GM23248 (cell line): ENCODE data around the gene NKAIN2. TPM values are rescaled to one million over a fixed set of nuclear protein-coding genes. Genes with fewer than 3 reads are reported as not detected.

Experiments used
- DNase-seq: peaks from one replicate; pipeline ENCODE4 v3.0.0-alpha.2; 2015
- H2AFZ ChIP-seq: fragments of 200-600 bp; sonication (generic); 2 replicates; pipeline ENCODE4 v1.6.1; 2016; ENCODE audit warnings: antibody characterized with exemption
- H3F3A ChIP-seq: fragments of 200-600 bp; sonication (generic); 2 replicates; pipeline ENCODE4 v1.6.1; 2016; ENCODE audit warnings: mild to moderate bottlenecking, antibody characterized with exemption, mixed run types; ENCODE audit not compliant: insufficient read depth
- H3K27ac ChIP-seq: fragments of 200-600 bp; sonication (generic); 2 replicates; pipeline ENCODE4 v1.5.1; 2016; ENCODE audit warnings: mild to moderate bottlenecking
- H3K27me3 ChIP-seq: fragments of 200-600 bp; sonication (generic); replicated peaks from 2 replicates; pipeline ENCODE4 v1.6.1; 2016; ENCODE audit warnings: mild to moderate bottlenecking; ENCODE audit not compliant: insufficient read depth
- H3K36me3 ChIP-seq: fragments of 200-600 bp; sonication (generic); 2 replicates; pipeline ENCODE4 v1.6.1; 2016; ENCODE audit warnings: low read depth, mild to moderate bottlenecking
- H3K4me1 ChIP-seq: fragments of 200-600 bp; sonication (generic); 2 replicates; pipeline ENCODE4 v1.6.1; 2016; ENCODE audit warnings: mild to moderate bottlenecking; ENCODE audit not compliant: insufficient read depth
- H3K4me2 ChIP-seq: fragments of 200-600 bp; sonication (generic); one replicate; pipeline ENCODE4 v1.6.1; 2016; ENCODE audit warnings: mild to moderate bottlenecking; ENCODE audit not compliant: unreplicated experiment
- H3K4me3 ChIP-seq: fragments of 200-600 bp; sonication (generic); 2 replicates; pipeline ENCODE4 v1.5.1; 2016; ENCODE audit warnings: mild to moderate bottlenecking
- H3K79me2 ChIP-seq: fragments of 200-600 bp; sonication (generic); 2 replicates; pipeline ENCODE4 v1.6.1; 2016; ENCODE audit warnings: mild to moderate bottlenecking; ENCODE audit not compliant: insufficient read depth
- H3K9ac ChIP-seq: fragments of 200-600 bp; sonication (generic); 2 replicates; pipeline ENCODE4 v1.6.1; 2016; ENCODE audit warnings: mild to moderate bottlenecking
- H3K9me2 ChIP-seq: fragments of 200-600 bp; sonication (generic); 2 replicates; pipeline ENCODE4 v1.6.1; 2016; ENCODE audit warnings: mixed run types, mild to moderate bottlenecking, moderate library complexity; ENCODE audit not compliant: insufficient read depth
- H3K9me3 ChIP-seq: fragments of 200-600 bp; sonication (generic); one replicate; pipeline ENCODE4 v1.6.1; 2017; ENCODE audit warnings: low read depth
- H4K20me1 ChIP-seq: fragments of 200-600 bp; sonication (generic); 2 replicates; pipeline ENCODE4 v1.6.0; 2016; ENCODE audit not compliant: insufficient read depth
- EZH2 ChIP-seq: fragments of 200-600 bp; sonication (generic); IDR thresholded peaks from 2 replicates; pipeline ENCODE4 v1.6.1; 2018; ENCODE audit warnings: antibody characterized with exemption, mild to moderate bottlenecking; ENCODE audit not compliant: insufficient read depth, poor library complexity, severe bottlenecking
- EZH2phosphoT487 ChIP-seq: fragments of 200-600 bp; sonication (generic); IDR thresholded peaks from 2 replicates; pipeline ENCODE4 v1.6.1; 2018; ENCODE audit warnings: antibody characterized with exemption, moderate library complexity, mild to moderate bottlenecking, low read depth; ENCODE audit not compliant: insufficient read depth
- WGBS, 2 experiments: methylation state at CpG; one replicate each; pipeline ENCODE4 v1.1.6; 2015 to 2017; ENCODE audit warnings: low lambda C conversion rate in 2 of 2, low coverage in 1 of 2; ENCODE audit errors: missing lambda C conversion rate in 2 of 2; 5-methylcytosine and 5-hydroxymethylcytosine counted together
- in situ Hi-C: fragments of 300-500 bp; cut with MboI; formaldehyde crosslinking; loops from 2 replicates; pipeline ENCODE4 v1.15.0; 2020
- polyA plus RNA-seq: library from polyadenylated mRNA; unstranded; fragments of >200 nt; fragmentation: Nextera tagmentation; extraction: Ambion mirVana; gene quantifications from 2 replicates; pipeline ENCODE4 v1.2.1, GENCODE V29; 2016
- total RNA-seq: library from RNA; depleted of rRNA; stranded (reverse); fragments of >200 nt; shearing (Covaris generic); gene quantifications from 2 replicates; pipeline ENCODE4 v1.2.3, GENCODE V29; 2014

Gene NKAIN2
- total and polyA plus RNA-seq, 2 experiments from 2014 or later: not detected

GRCh38 chr6:123804014-123804786, 535 bp downstream of the NKAIN2 start:
- Histone ChIP-seq H3K79me2 (no peaks in the 10 kb centered on the region), H3K36me3 (no peaks in the 10 kb centered on the region), H3K4me1 (no peaks in the 10 kb centered on the region), H3K9me2 (no peaks in the 10 kb centered on the region), H2AFZ (no peak overlapping the region), H3K27ac (no peak overlapping the region), H3K9me3 (no peaks in the 10 kb centered on the region), H3K4me2 (no peak overlapping the region), H3F3A (no peaks in the 10 kb centered on the region), H4K20me1 (no peaks in the 10 kb centered on the region), H3K27me3 (peaks cover 52% of the 10 kb centered on the region), H3K9ac (no peak overlapping the region), H3K4me3 (peak overlapping the region; percentile 22; the same call in 1 of the 2 replicates)
- in situ Hi-C loops: no loop called here
- WGBS, 2 experiments: 6 to 7% methylated on average over 25 of the region's 25 CpGs
- TF ChIP-seq EZH2phosphoT487 (no peak), EZH2 (peak; percentile 66)
- no peak for DNase-seq

DNA sequence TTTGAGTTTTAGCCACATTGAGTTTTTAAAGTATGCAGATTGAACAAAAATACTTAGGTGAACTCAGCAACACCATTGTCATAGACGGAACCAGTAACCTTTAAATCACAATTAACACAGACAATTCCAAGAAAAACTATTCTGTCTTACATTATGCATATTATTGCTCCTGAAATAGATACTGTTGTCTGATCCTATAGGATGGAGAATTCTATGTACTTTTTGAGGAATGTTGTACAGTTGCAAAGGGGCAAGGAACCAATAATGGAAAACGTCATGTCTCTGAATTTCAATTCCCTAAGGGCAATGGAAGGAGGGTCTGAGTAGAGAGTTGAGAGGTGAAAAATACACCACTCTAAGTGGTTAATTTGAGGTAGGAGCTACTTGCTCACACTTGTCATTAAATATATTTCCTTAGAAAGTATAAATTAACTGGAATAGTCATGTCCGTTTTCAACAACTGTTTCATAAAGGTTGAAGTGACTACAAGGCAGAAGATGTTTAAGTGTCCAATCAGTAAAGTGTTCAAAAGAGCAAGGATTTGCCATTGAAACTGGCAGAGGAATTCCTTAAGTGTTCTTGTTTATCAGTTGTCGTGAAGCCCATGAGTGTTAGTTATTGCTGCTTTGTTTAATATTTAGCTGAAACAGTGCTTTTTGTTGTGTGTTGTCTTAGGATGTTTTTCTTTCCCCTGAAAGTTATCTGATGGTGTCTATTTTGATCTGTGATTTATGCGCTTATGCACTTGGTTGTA, 1.3 kb downstream of the NKAIN2 start:
- no peak for TF ChIP-seq EZH2phosphoT487
- TF ChIP-seq EZH2: no peak
- WGBS, 2 experiments: 37 to 46% methylated on average over 5 of the region's 5 CpGs
- Histone ChIP-seq H3K27ac (no peak overlapping the region), H3K4me2 (no peak overlapping the region), H2AFZ (no peak overlapping the region), H3K4me3 (no peak overlapping the region), H4K20me1 (no peaks in the 10 kb centered on the region), H3K9me2 (no peaks in the 10 kb centered on the region), H3K79me2 (no peaks in the 10 kb centered on the region), H3K4me1 (no peaks in the 10 kb centered on the region), H3F3A (no peaks in the 10 kb centered on the region), H3K9ac (no peak overlapping the region), H3K9me3 (no peaks in the 10 kb centered on the region), H3K27me3 (peaks cover 52% of the 10 kb centered on the region), H3K36me3 (no peaks in the 10 kb centered on the region)
- in situ Hi-C loops: no loop called here
- DNase-seq: no peak

GRCh38 chr6:123805921-123806320, 2.3 kb downstream of the NKAIN2 start:
- Histone ChIP-seq H2AFZ (no peak overlapping the region), H3K4me2 (no peak overlapping the region), H4K20me1 (no peaks in the 10 kb centered on the region), H3K4me1 (no peaks in the 10 kb centered on the region), H3K27ac (no peak overlapping the region), H3K27me3 (peaks cover 52% of the 10 kb centered on the region), H3K79me2 (no peaks in the 10 kb centered on the region), H3K9me3 (no peaks in the 10 kb centered on the region), H3K9me2 (no peaks in the 10 kb centered on the region), H3K4me3 (no peak overlapping the region), H3K9ac (no peak overlapping the region), H3F3A (no peaks in the 10 kb centered on the region), H3K36me3 (no peaks in the 10 kb centered on the region)
- in situ Hi-C loops: no loop called here
- DNase-seq: no peak
- no peak for TF ChIP-seq EZH2phosphoT487
- no peak for TF ChIP-seq EZH2
- WGBS, 2 experiments: 29 to 36% methylated on average over 1 of the region's 1 CpG

DNA sequence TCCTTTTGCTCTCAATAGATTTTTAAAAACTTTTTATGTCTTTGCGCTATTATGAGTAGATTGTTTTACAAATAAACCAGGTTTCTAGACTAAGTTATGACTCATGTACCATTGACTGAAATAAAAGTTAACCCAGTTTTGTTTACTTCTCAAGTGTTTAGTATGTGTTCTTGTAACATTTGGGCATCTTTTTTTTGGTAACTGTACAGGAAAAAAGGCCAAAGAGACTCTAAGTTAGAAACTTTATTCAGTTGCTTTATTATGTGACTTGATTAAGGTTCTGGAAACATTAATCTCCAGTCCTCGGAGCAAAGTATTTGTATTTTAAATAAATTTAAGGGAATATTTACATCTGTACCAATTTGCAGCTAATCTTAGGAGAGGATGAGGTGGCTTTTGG, 2.9 kb downstream of the NKAIN2 start:
- Histone ChIP-seq H3K36me3 (no peaks in the 10 kb centered on the region), H3K4me2 (no peak overlapping the region), H3K4me1 (no peaks in the 10 kb centered on the region), H3K9me3 (no peaks in the 10 kb centered on the region), H3K27me3 (peaks cover 52% of the 10 kb centered on the region), H3F3A (no peaks in the 10 kb centered on the region), H2AFZ (no peak overlapping the region), H4K20me1 (no peaks in the 10 kb centered on the region), H3K4me3 (no peak overlapping the region), H3K27ac (no peak overlapping the region), H3K79me2 (no peaks in the 10 kb centered on the region), H3K9ac (no peak overlapping the region), H3K9me2 (no peaks in the 10 kb centered on the region)
- no peak for TF ChIP-seq EZH2phosphoT487
- no peak for TF ChIP-seq EZH2
- no peak for DNase-seq
- WGBS, 2 experiments: 90 to 95% methylated on average over 2 of the region's 2 CpGs
- in situ Hi-C loops: no loop called here
